GM12892 (cell line): ENCODE data around the gene C1S.
"Not testable (repeated sequence)": the region's sequence is repeated elsewhere in the genome, so short reads cannot be mapped to it uniquely, and the experiment has no call there.

ENCODE experiments used
- DNase-seq: peaks from one replicate; pipeline ENCODE4 v3.0.0; 2011; ENCODE audit not compliant: insufficient read length
- FAIRE-seq: peaks from 2 replicates; lab custom pipeline; 2011; peaks lifted over from hg19 to GRCh38; lab: Jason Lieb, UNC
- POLR2A ChIP-seq: IDR thresholded peaks from 2 replicates; pipeline ENCODE4 v1.6.1; 2011; ENCODE audit warnings: low read depth, low read length, control low read depth
- POLR2AphosphoS5 ChIP-seq: IDR thresholded peaks from 2 replicates; pipeline ENCODE4 v1.6.1; 2011; ENCODE audit warnings: low read depth, low read length, control low read depth
- TAF1 ChIP-seq: IDR thresholded peaks from 2 replicates; pipeline ENCODE4 v1.6.1; 2011; ENCODE audit warnings: low read depth, mild to moderate bottlenecking, control low read depth, low read length, borderline replicate concordance

Gene C1S

GRCh38 chr12:7054925-7055324 lies 5.6 kb upstream of the C1S start:
- DNase-seq: no peak
- TF ChIP-seq POLR2A (no peak), POLR2AphosphoS5 (no peak), TAF1 (no peak)
- FAIRE-seq: no peak

DNA sequence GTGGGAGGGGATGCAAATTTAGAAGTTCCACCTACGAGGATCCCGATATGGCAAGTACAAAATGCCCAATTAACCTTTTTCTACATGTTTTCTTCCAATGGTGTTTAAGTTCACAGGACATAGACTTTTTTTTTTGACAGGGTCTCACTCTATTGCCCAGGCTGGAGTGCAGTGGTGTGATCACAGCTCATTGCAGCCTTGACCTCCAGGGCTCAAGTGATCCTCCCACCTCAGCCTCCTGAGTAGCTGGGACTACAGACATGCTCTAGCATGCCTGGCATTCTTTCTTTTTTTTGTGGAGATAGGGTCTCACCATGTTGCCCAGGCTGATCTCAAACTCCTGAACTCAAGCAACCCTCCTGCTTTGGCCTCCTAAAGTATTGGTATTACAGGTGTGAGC lies 4.8 kb upstream of the C1S start:
- not testable (repeated sequence) for DNase-seq, FAIRE-seq

- DNase-seq: no peak
- TF ChIP-seq POLR2A (no peak), POLR2AphosphoS5 (no peak), TAF1 (no peak)
- FAIRE-seq: no peak
Observed at GRCh38 chr12:7058163-7058845, 2.2 kb upstream of the C1S start.

DNA sequence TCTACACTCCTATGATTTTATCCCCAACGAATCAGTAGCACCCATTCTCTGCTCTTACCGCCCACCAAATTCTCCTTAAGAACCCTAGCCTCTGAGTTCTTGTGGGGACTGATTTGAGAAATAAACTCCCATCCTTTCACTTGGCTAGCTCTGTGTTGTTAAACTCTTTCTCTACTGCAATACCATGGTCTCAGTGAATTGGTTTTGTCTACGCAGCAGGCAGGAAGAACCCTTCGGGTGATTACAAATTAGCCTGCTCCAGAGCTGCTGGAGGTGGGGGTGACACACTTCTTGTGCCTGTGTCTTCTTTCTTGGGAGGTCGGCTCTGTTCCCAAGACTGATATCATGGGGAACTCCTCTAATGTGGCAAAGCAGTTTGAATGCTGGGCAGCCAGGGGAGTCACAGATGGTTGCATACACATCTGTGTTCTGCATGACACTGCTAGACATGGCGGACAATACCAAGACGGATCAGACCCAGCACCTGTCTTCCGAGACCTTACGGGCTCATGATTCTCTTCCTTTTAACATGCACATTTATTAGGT lies 1.6 kb upstream of the C1S start:
- DNase-seq (no peak), FAIRE-seq (no peak)
- TF ChIP-seq TAF1: no peak
- no peak for TF ChIP-seq POLR2A
- no peak for TF ChIP-seq POLR2AphosphoS5

- FAIRE-seq (no peak), DNase-seq (no peak)
- no peak for TF ChIP-seq TAF1
- no peak for TF ChIP-seq POLR2AphosphoS5
- no peak for TF ChIP-seq POLR2A
Observed at GRCh38 chr12:7059780-7060179, 738 bp upstream of the C1S start.

- TF ChIP-seq TAF1 (no peak), POLR2AphosphoS5 (no peak), POLR2A (no peak)
- DNase-seq (no peak), FAIRE-seq (no peak)
Observed at GRCh38 chr12:7061138-7061537, 620 bp downstream of the C1S start.

- no peak for TF ChIP-seq TAF1
- TF ChIP-seq POLR2AphosphoS5: no peak
- TF ChIP-seq POLR2A: no peak
- DNase-seq (no peak), FAIRE-seq (no peak)
Observed at GRCh38 chr12:7061596-7061995, 1.1 kb downstream of the C1S start.

DNA sequence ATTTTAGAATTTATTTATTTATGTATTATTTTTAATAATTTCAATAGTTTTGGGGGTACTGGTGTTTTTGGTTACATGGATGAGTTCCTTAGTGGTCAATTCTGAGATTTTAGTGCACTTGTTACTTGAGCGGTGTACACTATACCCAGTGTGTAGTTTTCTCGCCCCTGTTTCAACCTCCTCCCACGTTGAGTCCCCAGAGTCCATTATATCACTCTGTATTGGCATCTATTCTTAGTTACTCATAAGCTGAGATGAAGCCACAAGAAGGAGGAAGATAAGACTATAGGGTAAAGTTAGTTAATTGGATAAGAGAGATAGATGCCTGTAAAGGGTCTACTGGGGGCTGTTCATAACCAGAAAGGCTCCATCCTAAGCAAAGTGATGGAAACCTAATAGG lies 4.0 kb downstream of the C1S start:
- TF ChIP-seq POLR2AphosphoS5 (no peak), POLR2A (no peak), TAF1 (no peak)
- FAIRE-seq (no peak), DNase-seq (no peak)

- FAIRE-seq: no peak
- no peak for TF ChIP-seq POLR2A
- TF ChIP-seq POLR2AphosphoS5: no peak
- TF ChIP-seq TAF1: no peak
- no peak for DNase-seq
Observed at GRCh38 chr12:7065073-7065623, 4.6 kb downstream of the C1S start.

GRCh38 chr12:7066596-7066995 lies 6.1 kb downstream of the C1S start:
- DNase-seq (no peak), FAIRE-seq (no peak)
- no peak for TF ChIP-seq POLR2A
- TF ChIP-seq POLR2AphosphoS5: no peak
- TF ChIP-seq TAF1: no peak

GRCh38 chr12:7067096-7067495 lies 6.6 kb downstream of the C1S start:
- FAIRE-seq (no peak), DNase-seq (no peak)
- no peak for TF ChIP-seq POLR2A
- no peak for TF ChIP-seq POLR2AphosphoS5
- no peak for TF ChIP-seq TAF1

GRCh38 chr12:7068240-7068993 lies 7.9 kb downstream of the C1S start:
- FAIRE-seq (no peak), DNase-seq (no peak)
- TF ChIP-seq POLR2AphosphoS5 (no peak), POLR2A (no peak), TAF1 (no peak)
